Measurements from ENCODE around the gene THPO.

- TF ChIP-seq SMAD4 (CRISPR knock-in tag; IDR thresholded peaks at IDR 0.05) (no peak), MLX (CRISPR knock-in tag; IDR thresholded peaks at IDR 0.05) (no peak), SP1 (CRISPR knock-in tag; conservative IDR thresholded peaks at IDR 0.05) (no peak), CTCF (IDR thresholded peaks at IDR 0.05) (no peak), GTF2I (CRISPR knock-in tag; conservative IDR thresholded peaks at IDR 0.05) (no peak), EMX1 (CRISPR knock-in tag; IDR thresholded peaks at IDR 0.05) (no peak), ZNF671 (CRISPR knock-in tag; IDR thresholded peaks at IDR 0.05) (no peak), NFYB (CRISPR knock-in tag; conservative IDR thresholded peaks at IDR 0.05; ENCODE audit: low read depth) (no peak), USF2 (CRISPR knock-in tag; IDR thresholded peaks at IDR 0.05) (no peak), ATF2 (CRISPR knock-in tag; IDR thresholded peaks at IDR 0.05; ENCODE audit: borderline replicate concordance, low read depth) (no peak), USF1 (CRISPR knock-in tag; IDR thresholded peaks at IDR 0.05) (no peak)
Observed at GRCh38 chr3:184322731-184323487, 55.1 kb downstream of the THPO start.
